Amniotic stem cell (primary cell): ENCODE measurements around the gene PGP.
A peak's percentile ranks its signal among the peaks of the same experiment; 100 is the strongest.

ENCODE experiments used
- DNase-seq: peaks from one replicate; lab custom pipeline; 2025; lab: John Stamatoyannopoulos, UW

PGP gene

DNA sequence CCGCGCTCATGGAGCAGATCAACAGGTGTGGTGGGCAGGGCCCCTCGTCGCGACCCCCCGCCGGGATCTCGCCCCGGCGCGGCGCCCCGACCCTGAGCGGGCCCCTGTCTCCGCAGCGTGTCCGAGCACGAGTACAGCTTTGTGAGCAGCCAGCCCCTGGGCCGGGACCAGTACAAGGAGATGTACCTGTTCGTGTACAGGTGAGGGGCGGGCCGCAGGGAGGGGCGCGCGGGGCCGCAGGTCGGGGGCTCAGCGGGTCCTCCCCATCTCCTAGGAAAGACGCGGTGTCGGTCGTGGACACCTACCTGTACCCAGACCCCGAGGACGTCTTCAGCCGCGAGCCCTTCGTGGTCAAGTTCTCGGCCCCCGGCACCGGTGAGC lies 22.5 kb upstream of the PGP start:
- no peak for DNase-seq

GRCh38 chr16:2236337-2237101 lies 21.9 kb upstream of the PGP start, which contains the start of gene DNASE1L2:
Gene DNASE1L2 (plus strand): TSS chr16:2236444. CDS start chr16:2236817, 373 bp downstream.
- no peak for DNase-seq

- no peak for DNase-seq
Observed at GRCh38 chr16:2235695-2236336, 21.2 kb upstream of the PGP start.

DNA sequence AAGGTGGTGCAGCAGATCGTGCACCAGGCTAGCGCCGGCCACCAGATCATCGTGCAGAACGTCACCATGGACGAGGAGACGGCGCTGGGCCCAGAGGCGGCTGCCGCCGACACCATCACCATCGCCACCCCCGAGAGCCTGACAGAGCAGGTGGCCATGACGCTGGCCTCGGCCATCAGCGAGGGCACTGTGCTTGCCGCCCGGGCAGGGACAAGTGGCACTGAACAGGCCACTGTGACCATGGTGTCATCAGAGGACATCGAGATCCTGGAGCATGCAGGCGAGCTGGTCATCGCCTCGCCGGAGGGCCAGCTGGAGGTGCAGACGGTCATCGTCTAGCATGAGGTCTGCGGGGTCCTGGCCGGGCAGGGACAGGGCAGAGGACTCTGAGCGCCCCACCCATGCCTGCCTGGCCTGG lies 20.6 kb upstream of the PGP start:
- DNase-seq = no peak

- DNase-seq = no peak
Observed at GRCh38 chr16:2234813-2235170, 20.2 kb upstream of the PGP start.

DNA sequence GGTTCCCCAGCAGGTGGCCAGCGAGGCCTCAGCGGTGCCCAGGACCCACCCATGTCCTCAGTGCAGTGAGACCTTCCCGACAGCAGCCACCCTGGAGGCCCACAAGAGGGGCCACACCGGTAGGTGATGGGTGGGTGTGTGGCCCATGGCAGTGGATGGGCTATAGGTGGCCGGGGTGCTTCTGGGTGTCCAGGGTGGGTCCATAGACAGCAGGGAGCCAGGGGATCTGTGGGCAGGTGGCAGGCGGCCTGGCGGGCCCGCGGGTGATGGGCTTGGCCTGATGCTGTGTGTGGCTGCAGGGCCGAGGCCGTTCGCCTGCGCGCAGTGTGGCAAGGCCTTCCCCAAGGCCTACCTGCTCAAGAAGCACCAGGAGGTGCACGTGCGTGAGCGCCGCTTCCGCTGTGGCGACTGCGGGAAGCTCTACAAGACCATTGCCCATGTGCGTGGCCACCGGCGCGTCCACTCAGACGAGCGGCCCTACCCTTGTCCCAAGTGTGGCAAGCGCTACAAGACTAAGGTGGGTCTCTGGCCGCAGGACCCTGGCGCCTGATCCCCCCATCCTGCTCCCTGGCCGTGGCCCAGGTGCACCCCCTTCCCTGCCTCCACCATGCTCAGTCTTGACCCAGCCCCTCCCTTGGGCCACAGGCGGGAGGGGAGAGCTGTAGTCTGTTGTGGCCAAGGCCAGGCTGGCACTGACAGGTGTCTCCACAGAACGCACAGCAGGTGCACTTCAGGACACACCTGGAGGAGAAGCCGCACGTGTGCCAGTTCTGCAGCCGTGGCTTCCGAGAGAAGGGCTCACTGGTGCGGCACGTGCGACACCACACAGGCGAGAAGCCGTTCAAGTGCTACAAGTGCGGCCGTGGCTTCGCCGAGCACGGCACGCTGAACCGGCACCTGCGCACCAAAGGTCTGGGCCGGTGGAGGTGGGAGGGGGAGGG lies 19.5 kb upstream of the PGP start:
- no peak for DNase-seq

DNA sequence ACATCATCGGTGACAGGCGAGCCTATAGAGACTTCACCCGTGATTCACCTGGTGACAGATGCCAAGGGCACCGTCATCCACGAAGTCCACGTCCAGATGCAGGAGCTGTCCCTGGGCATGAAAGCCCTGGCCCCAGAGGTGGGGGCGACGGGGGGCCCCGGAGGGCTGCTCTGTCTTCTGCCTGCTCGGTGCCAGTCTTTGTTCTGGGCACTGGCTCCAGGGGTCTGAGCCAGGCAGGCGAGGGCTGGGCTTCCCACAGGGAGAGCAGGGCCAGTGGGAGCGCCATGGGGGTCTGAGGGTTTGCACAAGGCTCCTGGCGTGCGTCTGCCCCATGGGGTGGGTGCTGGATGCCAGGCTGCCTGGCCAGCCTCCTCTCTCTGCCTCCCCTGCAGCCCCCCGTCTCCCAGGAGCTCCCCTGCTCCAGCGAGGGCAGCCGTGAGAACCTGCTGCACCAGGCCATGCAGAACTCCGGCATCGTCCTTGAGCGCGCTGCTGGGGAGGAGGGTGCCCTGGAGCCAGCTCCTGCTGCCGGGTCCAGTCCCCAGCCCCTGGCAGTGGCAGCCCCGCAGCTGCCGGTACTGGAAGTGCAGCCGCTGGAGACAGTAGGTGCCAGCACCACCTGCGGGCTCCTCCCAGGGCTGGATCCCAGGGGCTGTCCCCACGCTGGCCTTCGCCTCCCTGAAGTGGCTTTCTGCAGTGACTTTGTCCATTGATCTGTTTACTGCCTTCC lies 18.6 kb upstream of the PGP start:
- no peak for DNase-seq

GRCh38 chr16:2232094-2232990 lies 17.7 kb upstream of the PGP start:
- DNase-seq = no peak

DNA sequence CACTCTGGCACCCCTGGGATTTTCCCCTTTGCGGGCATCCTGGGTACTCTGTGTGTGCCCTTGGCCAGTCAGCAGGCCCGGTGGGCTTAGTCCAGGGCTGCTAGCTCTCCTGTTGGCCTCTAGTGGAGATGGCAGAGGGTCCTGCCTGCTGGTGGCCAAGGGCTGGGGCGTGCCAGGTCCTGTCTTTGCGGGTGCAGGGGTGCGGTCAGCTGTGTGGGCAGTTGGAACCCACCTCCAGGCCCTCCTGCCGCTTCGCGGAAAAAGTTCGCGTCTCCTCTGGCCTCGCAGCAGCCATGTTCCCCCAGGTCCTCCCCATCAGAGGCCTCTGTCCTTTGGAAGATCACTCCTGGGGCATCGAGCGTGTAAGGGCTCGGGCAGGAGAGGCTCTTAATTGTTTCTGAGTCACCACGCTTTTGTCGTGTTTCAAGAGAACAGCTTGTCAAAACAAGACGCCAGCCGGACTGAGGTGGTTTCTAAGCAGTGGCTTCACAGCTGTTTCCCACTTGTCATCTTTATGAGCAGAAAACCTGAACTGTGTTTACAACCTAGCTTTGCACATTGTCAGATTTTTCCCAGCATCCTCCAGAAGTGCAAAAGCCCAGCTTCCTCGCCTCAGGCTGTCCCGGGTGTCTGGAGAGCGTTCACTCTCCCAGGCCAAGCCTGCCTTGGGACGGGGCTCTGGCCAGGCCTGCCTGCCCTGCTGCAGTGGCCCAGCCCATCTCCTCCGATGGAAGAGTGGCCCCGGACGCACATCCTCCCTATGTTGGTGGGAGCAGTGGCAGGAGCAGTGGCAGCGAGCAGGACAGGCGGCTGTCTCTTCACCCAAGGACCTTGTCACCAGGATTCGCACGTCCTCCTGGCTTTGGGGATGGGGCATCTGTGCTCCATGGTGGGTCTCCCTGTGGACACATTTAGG lies 16.6 kb upstream of the PGP start:
- no peak for DNase-seq

DNA sequence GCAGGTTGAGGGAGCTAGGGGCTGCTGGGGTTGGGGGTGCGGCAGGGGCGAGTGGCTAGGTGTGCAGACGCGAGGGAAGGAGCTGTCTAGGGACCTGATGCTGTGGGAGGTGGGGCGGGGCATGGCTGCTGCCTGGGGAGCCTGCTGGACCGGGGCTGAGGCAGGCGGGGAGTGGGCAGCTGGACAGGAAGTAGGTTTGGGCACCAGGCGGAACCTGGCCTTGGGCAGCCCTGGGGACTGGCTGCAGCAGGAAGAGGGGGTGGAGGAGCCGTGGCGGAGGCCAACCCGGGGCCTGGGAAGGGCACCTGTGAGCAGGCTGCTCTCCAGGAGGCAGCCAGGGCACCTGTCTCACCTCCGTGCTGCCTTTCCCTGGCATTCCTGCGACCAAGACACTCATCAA lies 15.7 kb upstream of the PGP start:
- no peak for DNase-seq

- no peak for DNase-seq
Observed at GRCh38 chr16:2229632-2230250, 15.1 kb upstream of the PGP start.

DNA sequence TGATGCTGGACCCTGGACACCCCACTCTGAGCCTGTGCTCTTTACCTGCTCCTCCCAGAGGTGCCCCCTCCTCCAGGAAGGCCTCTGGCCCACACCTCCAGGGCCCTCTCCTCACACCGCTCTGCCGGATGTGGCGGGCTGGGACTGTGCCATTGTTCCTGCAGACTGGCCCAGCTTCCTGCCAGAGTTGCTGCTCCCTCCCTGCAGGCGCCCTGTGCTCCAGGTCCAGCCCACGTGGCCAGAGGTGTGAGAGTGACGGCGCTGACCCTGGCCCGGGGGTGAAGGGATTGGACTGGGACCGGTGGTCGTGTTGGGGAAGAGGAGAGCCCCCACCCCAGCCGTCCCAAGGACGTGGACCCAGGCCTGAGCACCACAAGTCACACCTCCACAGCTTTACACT lies 14.5 kb upstream of the PGP start:
- DNase-seq = no peak

GRCh38 chr16:2228161-2228824 lies 13.7 kb upstream of the PGP start:
- DNase-seq = no peak

- no peak for DNase-seq
Observed at GRCh38 chr16:2226918-2227317, 12.3 kb upstream of the PGP start.

- DNase-seq = no peak
Observed at GRCh38 chr16:2226245-2226793, 11.7 kb upstream of the PGP start.

- no peak for DNase-seq
Observed at GRCh38 chr16:2223942-2224486, 9.4 kb upstream of the PGP start.

DNA sequence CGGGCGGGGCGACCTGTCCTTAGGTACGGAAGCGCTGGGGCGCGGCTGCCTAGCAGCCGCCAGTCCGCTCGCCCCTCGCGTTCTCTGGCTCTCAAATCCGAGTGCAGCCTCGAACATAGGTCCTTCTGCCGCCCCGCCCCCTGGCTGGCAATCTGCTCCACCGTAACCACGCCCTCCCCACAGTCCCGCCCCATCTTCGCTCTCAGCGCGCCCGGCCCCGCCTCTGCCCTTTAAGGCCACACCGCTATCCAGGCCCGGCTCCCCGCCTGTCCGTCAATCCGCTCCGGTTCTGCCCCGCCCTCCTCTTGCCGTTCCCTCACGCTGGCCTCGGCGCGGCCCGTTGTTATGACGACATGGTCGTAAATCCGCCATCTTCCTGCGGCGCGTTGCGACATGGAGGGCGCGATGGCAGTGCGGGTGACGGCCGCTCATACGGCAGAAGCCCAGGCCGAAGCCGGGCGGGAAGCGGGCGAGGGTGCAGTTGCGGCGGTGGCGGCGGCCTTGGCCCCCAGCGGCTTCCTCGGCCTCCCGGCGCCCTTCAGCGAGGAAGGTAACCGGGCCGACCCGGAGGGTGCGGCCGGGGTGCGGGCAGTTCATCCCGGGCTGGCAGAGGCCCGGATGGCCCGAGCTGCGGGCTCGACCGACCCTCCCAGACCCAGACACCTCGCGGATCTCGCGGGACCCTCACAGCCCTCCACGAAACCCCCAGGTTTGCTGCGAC lies 8.7 kb upstream of the PGP start, which contains the start of gene E4F1:
TSS of gene E4F1 (plus strand) at position 371 of the 721 bp plus-strand sequence. CDS start at position 394, 23 bp downstream.
- peak; percentile 99 for DNase-seq
